Colonic mucosa (tissue), 4 donors: ENCODE data around the gene ZNF121. TPM values are rescaled to one million over a fixed set of nuclear protein-coding genes. Genes with fewer than 3 reads are reported as not detected.

Experiments used
- DNase-seq: peaks from one replicate; pipeline ENCODE4 v3.0.0-alpha.2; 2020
- H3K27ac ChIP-seq: fragments of 200-600 bp; one replicate; pipeline ENCODE4 v1.8.0; 2021
- H3K27me3 ChIP-seq: fragments of 200-600 bp; one replicate; pipeline ENCODE4 v1.8.0; 2021
- H3K36me3 ChIP-seq: fragments of 200-600 bp; one replicate; pipeline ENCODE4 v1.8.0; 2021
- H3K4me1 ChIP-seq: fragments of 200-600 bp; one replicate; pipeline ENCODE4 v1.8.0; 2021; ENCODE audit warnings: mild to moderate bottlenecking
- H3K4me3 ChIP-seq: fragments of 200-600 bp; one replicate; pipeline ENCODE4 v1.8.0; 2021
- H3K9ac ChIP-seq, 2 donors: one replicate each; pipeline ENCODE4 v1.7.0; 2013; ENCODE audit warnings: control low read depth in 2 of 2, low read depth in 2 of 2, low read length in 2 of 2
- H3K9me3 ChIP-seq: fragments of 200-600 bp; one replicate; pipeline ENCODE4 v1.8.0; 2021
- CTCF ChIP-seq: fragments of 200-600 bp; IDR thresholded peaks from one replicate; pipeline ENCODE4 v1.8.0; 2022; ENCODE audit warnings: antibody characterized with exemption, mild to moderate bottlenecking
- intact Hi-C: fragments of 100-400 bp; cut with DNase I; formaldehyde crosslinking; loops from one replicate; pipeline ENCODE4 v1.14.1; 2022
- total RNA-seq, 2 donors: library from RNA; stranded (reverse); fragmentation: NEBNext Ultra II Directional in 1 of 2; extraction: Animal tissue kit (Norgen Biotek cat#: 25700) in 1 of 2; gene quantifications; one replicate each; pipeline ENCODE4 v1.2.1, GENCODE V29; 2021
- donor health status: healthy.
- donor health status: DM: no; HTN: no; CAD: no.
- donor health status: DM: no; HTN: no; CAD: no.

The ZNF121 gene
- total RNA-seq, 2 donors from 2014 or later, result 18.3 to 24.3 TPM

GRCh38 chr19:9580728-9581127 is 3.6 kb downstream of the ZNF121 start:
- H3K36me3 ChIP-seq, result peaks cover 4% of the 10 kb centered on the region

GRCh38 chr19:9570255-9570654 is 14.0 kb downstream of the ZNF121 start:
- Histone ChIP-seq H3K27me3 (no peaks in the 10 kb centered on the region), H3K9me3 (peaks cover 29% of the 10 kb centered on the region), H3K27ac (no peak overlapping the region), H3K4me3 (no peak overlapping the region), H3K9ac (no peak overlapping the region), H3K36me3 (peaks cover 30% of the 10 kb centered on the region), H3K4me1 (no peaks in the 10 kb centered on the region)
- intact Hi-C loops, result no loop called here
- TF ChIP-seq CTCF, result no peak
- DNase-seq, result no peak

More at GRCh38 chr19:9580728-9581127, 3.6 kb downstream of the ZNF121 start:
- intact Hi-C loops, result loop anchor here (5.0 kb wide), 1 partner anchor 268 kb away; no protein-coding TSS in a partner anchor
- no peak for DNase-seq
- Histone ChIP-seq H3K4me3 (no peak overlapping the region), H3K27ac (no peak overlapping the region), H3K27me3 (no peaks in the 10 kb centered on the region), H3K9me3 (no peaks in the 10 kb centered on the region), H3K9ac (no peak overlapping the region), H3K4me1 (no peaks in the 10 kb centered on the region)
- no peak for TF ChIP-seq CTCF

- no peak overlapping the region for H3K4me3 ChIP-seq
- H3K27ac ChIP-seq, result no peak overlapping the region
- H3K9ac ChIP-seq, result no peak overlapping the region
- H3K9me3 ChIP-seq, result peaks cover 29% of the 10 kb centered on the region
- H3K27me3 ChIP-seq, result no peaks in the 10 kb centered on the region
- intact Hi-C loops, result no loop called here
- no peaks in the 10 kb centered on the region for H3K4me1 ChIP-seq
- peaks cover 30% of the 10 kb centered on the region for H3K36me3 ChIP-seq
- DNase-seq, result no peak
- no peak for TF ChIP-seq CTCF
Observed at GRCh38 chr19:9566729-9567128, 17.6 kb downstream of the ZNF121 start.

GRCh38 chr19:9565900-9566705 is 18.2 kb downstream of the ZNF121 start:
- no peak for TF ChIP-seq CTCF
- Histone ChIP-seq H3K27ac (no peak overlapping the region), H3K4me1 (no peaks in the 10 kb centered on the region), H3K36me3 (peaks cover 30% of the 10 kb centered on the region), H3K27me3 (no peaks in the 10 kb centered on the region), H3K9ac (no peak overlapping the region), H3K4me3 (no peak overlapping the region), H3K9me3 (peaks cover 28% of the 10 kb centered on the region)
- intact Hi-C loops, result no loop called here
- no peak for DNase-seq

- Histone ChIP-seq H3K4me1 (no peaks in the 10 kb centered on the region), H3K9ac (no peak overlapping the region), H3K4me3 (no peak overlapping the region), H3K36me3 (no peaks in the 10 kb centered on the region), H3K27ac (no peak overlapping the region), H3K9me3 (peaks cover 4% of the 10 kb centered on the region), H3K27me3 (no peaks in the 10 kb centered on the region)
- DNase-seq, result no peak
- no peak for TF ChIP-seq CTCF
- intact Hi-C loops, result no loop called here
Observed at GRCh38 chr19:9552536-9553274, 31.6 kb downstream of the ZNF121 start.
